Pancreas (tissue), 10 donors: ENCODE measurements around the gene CLPSL1. TPM values are rescaled to one million over a fixed set of nuclear protein-coding genes. Genes with fewer than 3 reads are reported as not detected.

ENCODE experiments used
- ATAC-seq, 4 donors: fragments of 200-7000 bp; cut with Tn5 transposase; one replicate each; pipeline versions ENCODE4 v1.8.0 to v1.9.1; 2020; ENCODE audit warnings: mild to moderate bottlenecking in 4 of 4, moderate library complexity in 4 of 4
- DNase-seq, 6 donors: peaks; one replicate each; pipeline ENCODE4 v3.0.0-alpha.2; 2020
- FAIRE-seq: peaks from 2 replicates; lab custom pipeline; 2012; peaks lifted over from hg19 to GRCh38; lab: Jason Lieb, UNC
- H3K27ac ChIP-seq, 4 donors: fragments of 200-600 bp; sonication (generic); 1 replicate in 3 of 4; 2 replicates in 1 of 4; pipeline versions ENCODE4 v1.5.0 to v1.8.0; 2020
- H3K27me3 ChIP-seq, 4 donors: fragments of 200-600 bp; one replicate each; pipeline ENCODE4 v1.8.0; 2021
- H3K36me3 ChIP-seq, 3 donors: fragments of 200-600 bp; sonication (generic) in 1 of 3; one replicate each; pipeline versions ENCODE4 v1.5.0 to v1.8.0; 2020 to 2021
- H3K4me1 ChIP-seq, 3 donors: fragments of 200-600 bp; one replicate each; pipeline ENCODE4 v1.8.0; 2021
- H3K4me3 ChIP-seq, 4 donors: fragments of 200-600 bp; sonication (generic) in 2 of 4; one replicate each; pipeline versions ENCODE4 v1.5.0 to v1.8.0; 2020 to 2021
- H3K9me3 ChIP-seq, 4 donors: fragments of 200-600 bp; one replicate each; pipeline ENCODE4 v1.8.0; 2021
- WGBS, 2 donors: extraction: QIAGEN DNeasy Blood & Tissue Kit; methylation state at CpG; one replicate each; pipeline ENCODE4 v1.1.7; 2013; 5-methylcytosine and 5-hydroxymethylcytosine counted together
- intact Hi-C, 3 donors: fragments of 100-400 bp; cut with DNase I; formaldehyde crosslinking; loops; one replicate each; pipeline versions ENCODE4 v1.11.1 to v1.14.2; 2022
- polyA plus RNA-seq, 2 donors: library from polyadenylated mRNA; stranded (reverse); fragments of 200-250 nt; gene quantifications; one replicate each; pipeline ENCODE4 v1.2.3, GENCODE V29; 2013
- total RNA-seq, 6 donors: library from RNA; stranded (reverse); fragmentation: NEBNext Ultra II Directional in 4 of 6; extraction: Animal tissue kit (Norgen Biotek cat#: 25700) in 4 of 6; gene quantifications; one replicate each; pipeline versions ENCODE4 v1.2.1 to v1.2.4, GENCODE V29; 2021 to 2023
- TF ChIP-seq, protein P1 (sequence below), 4 donors: fragments of 200-600 bp; sonication (generic) in 3 of 4; IDR thresholded peaks; one replicate each; pipeline versions ENCODE4 v1.5.0 to v1.8.0; 2021; ENCODE audit warnings: antibody characterized with exemption in 4 of 4
- donor health status: healthy with polysubstance abuse.
- donor health status: DM: no; HTN: no; CAD: no; lungs with moderate emphysema.
- donor health status: DM: no; HTN: no; CAD: no.
- donor health status: control.
- donor health status: control.
- donor health status: Bipolar disorder and iron deficiency.
- donor health status: DM: yes; HTN: yes; CAD: no.
- donor health status: DM: no; HTN: no; CAD: no.
- donor health status: DM: no; HTN: no; CAD: no.
- donor health status: DM: yes; HTN: yes; CAD: no.

The CLPSL1 gene
- total and polyA plus RNA-seq, 8 donors, result 6.0 to 102 (median 39.8) TPM; not detected in 1

- FAIRE-seq, result no peak
- Histone ChIP-seq H3K9me3 (no peaks in the 10 kb centered on the region), H3K4me1 (no peaks in the 10 kb centered on the region), H3K4me3 (no peak overlapping the region), H3K27ac (no peak overlapping the region), H3K36me3 (no peaks in the 10 kb centered on the region), H3K27me3 (no peaks in the 10 kb centered on the region)
- TF ChIP-seq, protein P1, sequence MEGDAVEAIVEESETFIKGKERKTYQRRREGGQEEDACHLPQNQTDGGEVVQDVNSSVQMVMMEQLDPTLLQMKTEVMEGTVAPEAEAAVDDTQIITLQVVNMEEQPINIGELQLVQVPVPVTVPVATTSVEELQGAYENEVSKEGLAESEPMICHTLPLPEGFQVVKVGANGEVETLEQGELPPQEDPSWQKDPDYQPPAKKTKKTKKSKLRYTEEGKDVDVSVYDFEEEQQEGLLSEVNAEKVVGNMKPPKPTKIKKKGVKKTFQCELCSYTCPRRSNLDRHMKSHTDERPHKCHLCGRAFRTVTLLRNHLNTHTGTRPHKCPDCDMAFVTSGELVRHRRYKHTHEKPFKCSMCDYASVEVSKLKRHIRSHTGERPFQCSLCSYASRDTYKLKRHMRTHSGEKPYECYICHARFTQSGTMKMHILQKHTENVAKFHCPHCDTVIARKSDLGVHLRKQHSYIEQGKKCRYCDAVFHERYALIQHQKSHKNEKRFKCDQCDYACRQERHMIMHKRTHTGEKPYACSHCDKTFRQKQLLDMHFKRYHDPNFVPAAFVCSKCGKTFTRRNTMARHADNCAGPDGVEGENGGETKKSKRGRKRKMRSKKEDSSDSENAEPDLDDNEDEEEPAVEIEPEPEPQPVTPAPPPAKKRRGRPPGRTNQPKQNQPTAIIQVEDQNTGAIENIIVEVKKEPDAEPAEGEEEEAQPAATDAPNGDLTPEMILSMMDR (IDR thresholded peaks at IDR 0.05), result no peak
- intact Hi-C loops, result no loop called here
- no peak for ATAC-seq
- no peak for DNase-seq
- WGBS, 2 donors, result 96 to 97% methylated on average over 2 of the region's 2 CpGs
Measured at GRCh38 chr6:35823601-35824000, 42.8 kb downstream of the CLPSL1 start.

GRCh38 chr6:35824552-35825192, 43.9 kb downstream of the CLPSL1 start:
- TF ChIP-seq, protein P1 (IDR thresholded peaks at IDR 0.05), result no peak
- H3K4me1 ChIP-seq, result no peaks in the 10 kb centered on the region
- H3K27me3 ChIP-seq, result no peaks in the 10 kb centered on the region
- no peaks in the 10 kb centered on the region for H3K9me3 ChIP-seq
- ATAC-seq (no peak), FAIRE-seq (no peak), DNase-seq (no peak)
- H3K36me3 ChIP-seq, result no peaks in the 10 kb centered on the region
- no peak overlapping the region for H3K4me3 ChIP-seq
- 87 to 93% methylated on average over 5 of the region's 5 CpGs for WGBS, 2 donors
- intact Hi-C loops, result no loop called here
- no peak overlapping the region for H3K27ac ChIP-seq

DNA sequence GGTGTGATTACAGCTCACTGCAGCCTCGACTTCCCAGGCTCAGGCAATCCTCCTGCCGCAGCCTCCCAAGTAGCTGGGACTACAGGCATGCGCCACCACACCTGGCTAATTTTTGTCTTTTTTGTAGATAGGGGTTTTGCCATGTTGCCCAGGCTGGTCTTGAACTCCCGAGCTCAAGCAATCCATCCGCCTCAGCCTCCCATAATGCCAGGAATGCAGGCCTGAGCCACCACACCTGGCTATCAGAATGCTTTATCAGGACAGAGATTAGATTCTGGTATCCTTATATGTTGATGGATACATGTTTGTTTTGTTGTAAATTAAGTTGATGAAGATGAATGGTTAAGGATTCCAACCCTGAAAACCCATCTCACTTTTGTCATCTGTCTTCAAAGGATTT, 48.5 kb downstream of the CLPSL1 start:
- intact Hi-C loops, result no loop called here
- Histone ChIP-seq H3K4me1 (peaks cover 0 to 11% (median 10%) of the 10 kb centered on the region in 3 donors), H3K27me3 (no peaks in the 10 kb centered on the region), H3K4me3 (no peak overlapping the region), H3K36me3 (no peaks in the 10 kb centered on the region), H3K27ac (no peak overlapping the region), H3K9me3 (no peaks in the 10 kb centered on the region)
- 93 to 94% methylated on average over 5 of the region's 5 CpGs for WGBS, 2 donors
- FAIRE-seq (no peak), ATAC-seq (no peak), DNase-seq (no peak)
- TF ChIP-seq, protein P1 (IDR thresholded peaks at IDR 0.05), result no peak

GRCh38 chr6:35831257-35832007, 50.6 kb downstream of the CLPSL1 start:
- FAIRE-seq (no peak), ATAC-seq (peak; percentile 50 to 88 (median 74)), DNase-seq (no peak)
- TF ChIP-seq, protein P1 (IDR thresholded peaks at IDR 0.05), result no peak
- Histone ChIP-seq H3K36me3 (no peaks in the 10 kb centered on the region), H3K4me1 (peaks cover 0 to 11% (median 10%) of the 10 kb centered on the region in 3 donors), H3K9me3 (no peaks in the 10 kb centered on the region), H3K4me3 (no peak overlapping the region), H3K27ac (peak overlapping the region in 1 of 4 donors; percentile 21), H3K27me3 (no peaks in the 10 kb centered on the region)
- intact Hi-C loops, result no loop called here
- WGBS, 2 donors, result 76 to 80% methylated on average over 5 of the region's 5 CpGs

DNA sequence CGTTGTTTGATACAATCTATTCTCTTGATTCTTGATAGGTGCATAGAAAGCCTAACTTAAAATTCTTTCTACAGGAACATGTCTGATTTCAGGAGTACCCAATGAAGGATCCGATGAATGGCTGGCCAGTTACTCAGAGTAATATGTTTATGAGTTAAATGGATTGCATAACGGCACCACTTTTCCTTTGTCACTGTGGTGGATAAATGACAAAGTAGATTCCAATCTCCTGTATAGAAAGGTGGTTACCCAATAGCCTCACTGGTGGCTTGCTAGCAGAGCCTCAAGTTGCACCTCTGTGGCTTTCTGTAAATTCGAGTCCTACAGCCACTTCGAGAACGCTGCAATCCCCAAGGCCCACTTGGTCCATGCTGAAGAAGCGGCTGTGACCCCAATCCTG, 52.7 kb downstream of the CLPSL1 start:
- WGBS, 2 donors, result 86 to 87% methylated on average over 7 of the region's 7 CpGs
- no peaks in the 10 kb centered on the region for H3K9me3 ChIP-seq
- no peaks in the 10 kb centered on the region for H3K36me3 ChIP-seq
- TF ChIP-seq, protein P1 (IDR thresholded peaks at IDR 0.05), result no peak
- DNase-seq (no peak), FAIRE-seq (no peak), ATAC-seq (no peak)
- no peaks in the 10 kb centered on the region for H3K27me3 ChIP-seq
- intact Hi-C loops, result no loop called here
- H3K4me3 ChIP-seq, result no peak overlapping the region
- H3K27ac ChIP-seq, result no peak overlapping the region
- H3K4me1 ChIP-seq, result peaks cover 0 to 13% (median 10%) of the 10 kb centered on the region in 3 donors
